ENCODE results near the gene MGAT4A.

The MGAT4A gene

GRCh38 chr2:98726735-98727368, 4.1 kb downstream of the MGAT4A start:
- no peak for TF ChIP-seq CTCF (IDR thresholded peaks at IDR 0.05; ENCODE audit: low read depth, low read length)
- no peak overlapping the region for H3K4me3 ChIP-seq (replicated peaks in 1 of 2; ENCODE audit: low read depth in 2 of 2, low read length in 2 of 2)
- DNase-seq (ENCODE audit: low read depth in 2 of 2): no peak

GRCh38 chr2:98726205-98726604, 4.7 kb downstream of the MGAT4A start:
- no peak for DNase-seq (ENCODE audit: low read depth in 2 of 2)
- no peak for TF ChIP-seq CTCF (IDR thresholded peaks at IDR 0.05; ENCODE audit: low read depth, low read length)
- H3K4me3 ChIP-seq (replicated peaks in 1 of 2; ENCODE audit: low read depth in 2 of 2, low read length in 2 of 2): no peak overlapping the region

GRCh38 chr2:98720286-98720685, 10.6 kb downstream of the MGAT4A start:
- TF ChIP-seq CTCF (IDR thresholded peaks at IDR 0.05; ENCODE audit: low read depth, low read length): no peak
- H3K4me3 ChIP-seq (replicated peaks in 1 of 2; ENCODE audit: low read depth in 2 of 2, low read length in 2 of 2): no peak overlapping the region
- no peak for DNase-seq (ENCODE audit: low read depth in 2 of 2)

- no peak overlapping the region for H3K4me3 ChIP-seq (replicated peaks in 1 of 2; ENCODE audit: low read depth in 2 of 2, low read length in 2 of 2)
- no peak for TF ChIP-seq CTCF (IDR thresholded peaks at IDR 0.05; ENCODE audit: low read depth, low read length)
- DNase-seq (ENCODE audit: low read depth in 2 of 2): no peak
Measured at GRCh38 chr2:98717621-98718020, 13.3 kb downstream of the MGAT4A start.

GRCh38 chr2:98716786-98717185, 14.1 kb downstream of the MGAT4A start:
- no peak for DNase-seq (ENCODE audit: low read depth in 2 of 2)
- no peak for TF ChIP-seq CTCF (IDR thresholded peaks at IDR 0.05; ENCODE audit: low read depth, low read length)
- H3K4me3 ChIP-seq (replicated peaks in 1 of 2; ENCODE audit: low read depth in 2 of 2, low read length in 2 of 2): no peak overlapping the region

GRCh38 chr2:98715812-98716451, 15.0 kb downstream of the MGAT4A start:
- H3K4me3 ChIP-seq (replicated peaks in 1 of 2; ENCODE audit: low read depth in 2 of 2, low read length in 2 of 2): no peak overlapping the region
- DNase-seq (ENCODE audit: low read depth in 2 of 2): no peak
- no peak for TF ChIP-seq CTCF (IDR thresholded peaks at IDR 0.05; ENCODE audit: low read depth, low read length)

Measured in cardiac fibroblast (primary cell).